ENCODE data around the gene TMEM238.

DNA sequence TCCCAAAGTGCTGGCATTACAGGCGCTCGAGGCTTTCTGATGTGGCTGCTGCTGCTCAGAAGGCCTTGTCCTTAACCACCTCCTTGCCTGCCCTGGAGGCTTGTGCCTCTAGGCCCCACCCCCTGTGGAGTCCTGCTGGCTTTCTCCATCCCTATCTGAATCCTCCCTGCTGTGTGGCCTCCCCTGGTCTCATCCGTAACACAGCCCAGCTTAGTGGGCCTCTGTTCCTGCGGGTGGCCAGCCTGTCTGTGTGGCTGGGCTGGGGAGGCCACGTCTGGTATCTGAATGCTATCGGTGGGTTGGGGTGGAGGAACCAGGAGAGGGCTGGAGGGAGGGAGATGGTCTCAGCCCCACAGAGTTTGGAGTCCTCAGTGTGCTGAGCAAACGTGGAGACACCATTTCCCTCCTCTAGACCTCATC, 6.4 kb upstream of the TMEM238 start:
- TF ChIP-seq POLR2A (IDR thresholded peaks at IDR 0.05), result no peak
- TF ChIP-seq, protein P1, sequence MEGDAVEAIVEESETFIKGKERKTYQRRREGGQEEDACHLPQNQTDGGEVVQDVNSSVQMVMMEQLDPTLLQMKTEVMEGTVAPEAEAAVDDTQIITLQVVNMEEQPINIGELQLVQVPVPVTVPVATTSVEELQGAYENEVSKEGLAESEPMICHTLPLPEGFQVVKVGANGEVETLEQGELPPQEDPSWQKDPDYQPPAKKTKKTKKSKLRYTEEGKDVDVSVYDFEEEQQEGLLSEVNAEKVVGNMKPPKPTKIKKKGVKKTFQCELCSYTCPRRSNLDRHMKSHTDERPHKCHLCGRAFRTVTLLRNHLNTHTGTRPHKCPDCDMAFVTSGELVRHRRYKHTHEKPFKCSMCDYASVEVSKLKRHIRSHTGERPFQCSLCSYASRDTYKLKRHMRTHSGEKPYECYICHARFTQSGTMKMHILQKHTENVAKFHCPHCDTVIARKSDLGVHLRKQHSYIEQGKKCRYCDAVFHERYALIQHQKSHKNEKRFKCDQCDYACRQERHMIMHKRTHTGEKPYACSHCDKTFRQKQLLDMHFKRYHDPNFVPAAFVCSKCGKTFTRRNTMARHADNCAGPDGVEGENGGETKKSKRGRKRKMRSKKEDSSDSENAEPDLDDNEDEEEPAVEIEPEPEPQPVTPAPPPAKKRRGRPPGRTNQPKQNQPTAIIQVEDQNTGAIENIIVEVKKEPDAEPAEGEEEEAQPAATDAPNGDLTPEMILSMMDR (IDR thresholded peaks at IDR 0.05), result no peak
